GM12801 (cell line): ENCODE data around the gene STRADB.

ENCODE experiments used
- CTCF ChIP-seq: IDR thresholded peaks from one replicate; pipeline ENCODE4 v1.5.1; 2011; ENCODE audit warnings: control low read depth; ENCODE audit not compliant: insufficient read length; ENCODE audit errors: extremely low read depth

The STRADB gene

GRCh38 chr2:201467666-201468065, 16.1 kb downstream of the STRADB start:
- no peak for TF ChIP-seq CTCF

- no peak for TF ChIP-seq CTCF
These were observed 19.5 kb downstream of the STRADB start for GRCh38 chr2:201470821-201471731.

GRCh38 chr2:201471732-201472393, 20.3 kb downstream of the STRADB start:
- TF ChIP-seq CTCF = no peak

- TF ChIP-seq CTCF = no peak
These were observed 20.9 kb downstream of the STRADB start for GRCh38 chr2:201472411-201472810.

GRCh38 chr2:201482543-201482942, 31.0 kb downstream of the STRADB start:
- no peak for TF ChIP-seq CTCF

GRCh38 chr2:201483342-201483741, 31.8 kb downstream of the STRADB start:
- no peak for TF ChIP-seq CTCF

- no peak for TF ChIP-seq CTCF
These were observed 33.3 kb downstream of the STRADB start for GRCh38 chr2:201484805-201485204.
